Lower leg skin (tissue), 3 donors: ENCODE measurements around the gene CIAO3.

ENCODE experiments used
- CTCF ChIP-seq, 3 donors: fragments of 450-650 bp; IDR thresholded peaks; one replicate each; pipeline ENCODE4 v1.5.1; 2016; ENCODE audit warnings: antibody characterized with exemption in 3 of 3, mild to moderate bottlenecking in 3 of 3, moderate library complexity in 2 of 3
- POLR2A ChIP-seq, 2 donors: fragments of 450-650 bp; IDR thresholded peaks; one replicate each; pipeline ENCODE4 v1.6.1; 2016 to 2017; ENCODE audit warnings: antibody characterized with exemption in 2 of 2, mild to moderate bottlenecking in 1 of 2, moderate library complexity in 1 of 2

- TF ChIP-seq POLR2A (IDR thresholded peaks at IDR 0.05) (no peak), CTCF (IDR thresholded peaks at IDR 0.05) (no peak)
Observed at GRCh38 chr16:790086-790485, 49.3 kb upstream of the CIAO3 start.
